ENCODE measurements around the gene HSD11B1. TPM values are rescaled to one million over a fixed set of nuclear protein-coding genes. Genes with fewer than 3 reads are reported as not detected.
A peak's percentile ranks its signal among the peaks of the same experiment; 100 is the strongest.

Gene HSD11B1
- polyA plus RNA-seq, 3 donors: not detected

DNA sequence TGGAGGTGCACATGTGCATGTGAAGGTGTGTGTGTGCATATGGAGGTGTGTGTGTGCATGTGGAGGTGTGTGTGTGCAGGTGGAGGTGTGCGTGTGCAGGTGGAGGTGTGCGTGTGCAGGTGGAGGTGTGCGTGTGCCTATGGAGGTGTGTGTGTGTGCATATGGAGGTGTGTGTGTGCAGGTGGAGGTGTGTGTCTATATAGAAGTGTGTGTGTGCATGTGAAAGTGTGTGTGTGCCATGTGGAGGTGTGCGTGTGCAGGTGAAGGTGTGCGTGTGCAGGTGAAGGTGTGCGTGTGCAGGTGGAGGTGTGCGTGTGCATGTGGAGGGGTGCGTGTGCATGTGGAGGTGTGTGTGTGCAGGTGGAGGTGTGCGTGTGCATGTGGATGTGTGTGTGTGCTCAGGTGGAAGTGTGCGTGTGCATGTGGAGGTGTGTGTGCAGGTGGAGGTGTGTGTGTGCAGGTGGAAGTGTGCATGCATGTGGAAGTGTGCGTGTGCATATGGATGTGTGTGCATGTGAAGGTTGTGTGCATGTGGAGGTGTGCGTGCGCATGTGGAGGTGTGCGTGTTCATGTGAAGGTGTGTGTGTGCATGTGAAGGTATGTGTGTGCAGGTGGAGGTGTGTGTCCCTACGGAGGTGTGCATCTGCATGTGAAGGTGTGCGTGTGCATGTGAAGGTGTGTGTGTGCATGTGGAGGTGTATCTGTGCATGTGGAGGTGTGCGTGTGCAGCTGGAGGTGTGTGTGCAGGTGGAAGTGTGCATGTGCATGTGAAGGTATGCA lies 66.2 kb downstream of the HSD11B1 start:
- Mint-ChIP-seq H3K36me3 (peaks cover 27 to 58% of the 10 kb centered on the region in 2 donors), H3K27me3 (ENCODE audit: low read depth in 3 of 3) (peaks cover 0 to 1% (median 0%) of the 10 kb centered on the region in 3 donors), H3K27ac (no peak overlapping the region), H3K9me3 (peaks cover 0 to 3% (median 0%) of the 10 kb centered on the region in 7 donors), H3K4me1 (peaks cover 55% of the 10 kb centered on the region), H3K4me3 (no peak overlapping the region)
- Histone ChIP-seq H4K20me1 (ENCODE audit: insufficient read depth, low read length) (peaks cover 57% of the 10 kb centered on the region), H3K27me3 (ENCODE audit: control insufficient read depth in 2 of 2, insufficient read depth in 2 of 2, low read length in 2 of 2) (no peaks in the 10 kb centered on the region), H3K4me2 (replicated peaks; ENCODE audit: extremely low read depth, low read length, poor library complexity, severe bottlenecking) (peak overlapping the region; percentile 93), H3K9ac (ENCODE audit: insufficient read depth, low read length, poor library complexity, severe bottlenecking) (no peak overlapping the region), H3K4me1 (ENCODE audit: control insufficient read depth in 1 of 2, insufficient read depth in 2 of 2, low read length in 2 of 2) (peaks cover 70 to 87% of the 10 kb centered on the region in 2 donors), H3K36me3 (replicated peaks in 1 of 2; ENCODE audit: control insufficient read depth in 1 of 2, insufficient read depth in 2 of 2, low read length in 2 of 2) (peaks cover 37 to 62% of the 10 kb centered on the region in 2 donors), H3K9me3 (replicated peaks in 1 of 2; ENCODE audit: control insufficient read depth in 1 of 2, insufficient read depth in 1 of 2, low read length in 2 of 2) (no peaks in the 10 kb centered on the region), H3K4me3 (replicated peaks in 1 of 3; ENCODE audit: low read depth in 2 of 3, low read length in 3 of 3) (peak overlapping the region; percentile 48 to 82 (median 55)), H2AFZ (ENCODE audit: insufficient read depth, low read depth, low read length, poor library complexity, severe bottlenecking) (no peak overlapping the region), H3K27ac (ENCODE audit: low read depth in 1 of 2, low read length in 2 of 2) (peak overlapping the region; percentile 93 to 96), H3K79me2 (ENCODE audit: insufficient read depth, low read length) (peaks cover 47% of the 10 kb centered on the region)
- 97% methylated on average over 16 of the region's 17 CpGs for WGBS (ENCODE audit: insufficient coverage)
- TF ChIP-seq CTCF (IDR thresholded peaks at IDR 0.05): no peak
- intact Hi-C loops (cut with micrococcal nuclease): no loop called here
- DNase-seq: no peak

DNA sequence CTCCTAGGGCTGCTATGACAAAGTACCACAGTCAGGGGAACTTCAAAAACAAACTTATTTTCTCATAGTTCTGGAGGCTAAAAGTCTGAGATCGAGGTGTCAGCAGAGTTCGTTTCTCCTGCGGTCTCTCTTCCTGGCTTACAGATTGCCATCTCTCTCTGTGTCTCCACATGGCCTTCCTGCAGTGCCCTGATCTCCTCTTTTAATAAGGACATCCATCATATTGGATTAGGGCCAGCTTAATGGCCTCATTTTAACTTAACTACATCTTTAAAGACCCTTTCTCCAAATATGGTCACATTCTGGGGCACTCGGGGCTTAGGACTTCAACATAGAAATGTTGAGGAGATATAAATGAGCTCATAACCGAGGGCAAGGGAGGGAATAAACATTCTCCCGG lies 67.5 kb downstream of the HSD11B1 start:
- peak overlapping the region in 4 of 7 donors; percentile 10 to 75 (median 60) for H3K27ac Mint-ChIP-seq
- H3K36me3 Mint-ChIP-seq: peaks cover 29 to 60% of the 10 kb centered on the region in 2 donors
- Histone ChIP-seq H3K4me2 (replicated peaks; ENCODE audit: extremely low read depth, low read length, poor library complexity, severe bottlenecking) (no peak overlapping the region), H3K4me3 (replicated peaks in 1 of 3; ENCODE audit: low read depth in 2 of 3, low read length in 3 of 3) (no peak overlapping the region), H2AFZ (ENCODE audit: insufficient read depth, low read depth, low read length, poor library complexity, severe bottlenecking) (no peak overlapping the region), H3K9ac (ENCODE audit: insufficient read depth, low read length, poor library complexity, severe bottlenecking) (no peak overlapping the region), H3K27ac (ENCODE audit: low read depth in 1 of 2, low read length in 2 of 2) (peak overlapping the region in 1 of 2 donors; percentile 37), H3K79me2 (ENCODE audit: insufficient read depth, low read length) (peaks cover 34% of the 10 kb centered on the region), H3K27me3 (ENCODE audit: control insufficient read depth in 2 of 2, insufficient read depth in 2 of 2, low read length in 2 of 2) (no peaks in the 10 kb centered on the region), H4K20me1 (ENCODE audit: insufficient read depth, low read length) (peaks cover 69% of the 10 kb centered on the region), H3K36me3 (replicated peaks in 1 of 2; ENCODE audit: control insufficient read depth in 1 of 2, insufficient read depth in 2 of 2, low read length in 2 of 2) (peaks cover 44 to 63% of the 10 kb centered on the region in 2 donors), H3K9me3 (replicated peaks in 1 of 2; ENCODE audit: control insufficient read depth in 1 of 2, insufficient read depth in 1 of 2, low read length in 2 of 2) (no peaks in the 10 kb centered on the region), H3K4me1 (ENCODE audit: control insufficient read depth in 1 of 2, insufficient read depth in 2 of 2, low read length in 2 of 2) (peaks cover 56 to 74% of the 10 kb centered on the region in 2 donors)
- no peak for TF ChIP-seq CTCF (IDR thresholded peaks at IDR 0.05)
- 44% methylated on average over 4 of the region's 6 CpGs for WGBS (ENCODE audit: insufficient coverage)
- H3K4me3 Mint-ChIP-seq: no peak overlapping the region
- DNase-seq: no peak
- H3K27me3 Mint-ChIP-seq (ENCODE audit: low read depth in 3 of 3): peaks cover 0 to 1% (median 0%) of the 10 kb centered on the region in 3 donors
- no peaks in the 10 kb centered on the region for H3K9me3 Mint-ChIP-seq
- peaks cover 43% of the 10 kb centered on the region for H3K4me1 Mint-ChIP-seq
- intact Hi-C loops (cut with micrococcal nuclease): no loop called here

Data from CD14-positive monocyte (primary cell).